ENCODE measurements around the gene ROR1. TPM values are rescaled to one million over a fixed set of nuclear protein-coding genes. Genes with fewer than 3 reads are reported as not detected.
A peak's percentile ranks its signal among the peaks of the same experiment; 100 is the strongest.

Gene ROR1
- total RNA-seq, 1 experiment from 2014 or later: 2.7 TPM

DNA sequence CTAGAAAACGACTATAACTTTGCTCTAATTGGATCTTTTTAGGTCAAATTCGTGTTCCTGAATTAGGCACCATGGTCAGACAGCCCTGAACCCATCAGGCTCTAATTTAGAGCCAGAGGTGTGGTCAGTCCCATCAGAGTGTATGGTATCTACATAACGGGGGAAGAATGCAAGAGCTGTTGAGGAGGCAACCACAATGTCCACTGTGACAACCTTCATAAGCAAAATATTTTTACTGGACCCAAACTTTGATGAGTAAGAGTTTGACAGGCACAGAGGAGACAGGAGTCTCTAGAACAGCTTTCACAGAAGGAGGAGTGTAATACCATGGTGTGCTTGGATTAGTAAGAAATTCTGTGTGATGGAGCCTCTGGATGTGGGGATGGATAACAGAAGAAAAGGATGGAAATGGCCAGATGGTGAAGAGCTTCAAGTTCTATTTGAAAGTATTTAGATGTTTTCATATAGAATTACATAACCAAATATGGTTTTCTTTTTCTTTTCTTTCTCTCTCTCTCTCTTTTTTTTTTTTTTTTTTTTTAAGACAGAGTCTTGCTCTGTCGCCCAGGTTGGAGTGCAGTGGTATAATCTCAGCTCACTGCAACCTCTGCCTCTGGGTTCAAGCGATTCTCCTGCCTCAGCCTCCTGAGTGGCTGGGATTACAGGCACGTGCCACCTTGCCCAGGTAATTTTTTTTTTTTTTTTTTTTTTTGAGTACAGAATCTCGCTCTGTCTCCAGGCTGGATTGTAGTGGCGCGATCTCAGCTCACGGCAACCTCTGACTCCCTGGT is 454.5 kb downstream of the ROR1 start:
- intact Hi-C loops (cut with micrococcal nuclease): no loop called here
- POLR2A ChIA-PET: no interaction called here
- no peak for ATAC-seq

More for the DNA sequence above, 454.5 kb downstream of the ROR1 start:
- H3K4me2 ChIP-seq (ENCODE audit: low read length): no peak overlapping the region
- no peaks in the 10 kb centered on the region for H3K36me3 ChIP-seq (ENCODE audit: control insufficient read depth in 1 of 2, insufficient read depth in 2 of 2, low read length in 2 of 2)
- RAD21 ChIA-PET (ENCODE audit: low non-redundant PET in 1 of 2, low total read pairs in 2 of 2, uncharacterized antibody in 2 of 2, unreplicated experiment in 2 of 2): no interaction called here
- H3K4me3 ChIP-seq (replicated peaks in 1 of 2; ENCODE audit: low read depth in 1 of 2, low read length in 2 of 2): no peak overlapping the region
- CTCF ChIA-PET: no interaction called here
- no peak for DNase-seq (ENCODE audit: low read depth, low spot score)
- H3K4me1 ChIP-seq (ENCODE audit: control insufficient read depth in 1 of 2, insufficient read depth in 2 of 2, low read length in 2 of 2): peaks cover 0 to 12% of the 10 kb centered on the region in 2 experiments; a peak in 2 of 4 replicates
- H3K27ac ChIP-seq (ENCODE audit: low read depth, low read length): no peak overlapping the region
- no peaks in the 10 kb centered on the region for H3K27me3 ChIP-seq (ENCODE audit: insufficient read depth, low read length)
- peak overlapping the region; percentile 56 for H2AFZ ChIP-seq (ENCODE audit: low read depth, low read length, poor library complexity, severe bottlenecking)
- BruUV-seq (replicated peaks): no TSS peak
- no peaks in the 10 kb centered on the region for H3K9me3 ChIP-seq (ENCODE audit: control insufficient read depth in 1 of 2, insufficient read depth in 1 of 2, low read depth in 1 of 2, low read length in 2 of 2)
- H3K79me2 ChIP-seq (ENCODE audit: insufficient read depth, low read length): no peaks in the 10 kb centered on the region
- H4K20me1 ChIP-seq (ENCODE audit: insufficient read depth): no peaks in the 10 kb centered on the region
- H3K9ac ChIP-seq (ENCODE audit: low read length): no peak overlapping the region
- H3K9me2 ChIP-seq (ENCODE audit: insufficient read depth): no peaks in the 10 kb centered on the region
- TF ChIP-seq, protein P1, sequence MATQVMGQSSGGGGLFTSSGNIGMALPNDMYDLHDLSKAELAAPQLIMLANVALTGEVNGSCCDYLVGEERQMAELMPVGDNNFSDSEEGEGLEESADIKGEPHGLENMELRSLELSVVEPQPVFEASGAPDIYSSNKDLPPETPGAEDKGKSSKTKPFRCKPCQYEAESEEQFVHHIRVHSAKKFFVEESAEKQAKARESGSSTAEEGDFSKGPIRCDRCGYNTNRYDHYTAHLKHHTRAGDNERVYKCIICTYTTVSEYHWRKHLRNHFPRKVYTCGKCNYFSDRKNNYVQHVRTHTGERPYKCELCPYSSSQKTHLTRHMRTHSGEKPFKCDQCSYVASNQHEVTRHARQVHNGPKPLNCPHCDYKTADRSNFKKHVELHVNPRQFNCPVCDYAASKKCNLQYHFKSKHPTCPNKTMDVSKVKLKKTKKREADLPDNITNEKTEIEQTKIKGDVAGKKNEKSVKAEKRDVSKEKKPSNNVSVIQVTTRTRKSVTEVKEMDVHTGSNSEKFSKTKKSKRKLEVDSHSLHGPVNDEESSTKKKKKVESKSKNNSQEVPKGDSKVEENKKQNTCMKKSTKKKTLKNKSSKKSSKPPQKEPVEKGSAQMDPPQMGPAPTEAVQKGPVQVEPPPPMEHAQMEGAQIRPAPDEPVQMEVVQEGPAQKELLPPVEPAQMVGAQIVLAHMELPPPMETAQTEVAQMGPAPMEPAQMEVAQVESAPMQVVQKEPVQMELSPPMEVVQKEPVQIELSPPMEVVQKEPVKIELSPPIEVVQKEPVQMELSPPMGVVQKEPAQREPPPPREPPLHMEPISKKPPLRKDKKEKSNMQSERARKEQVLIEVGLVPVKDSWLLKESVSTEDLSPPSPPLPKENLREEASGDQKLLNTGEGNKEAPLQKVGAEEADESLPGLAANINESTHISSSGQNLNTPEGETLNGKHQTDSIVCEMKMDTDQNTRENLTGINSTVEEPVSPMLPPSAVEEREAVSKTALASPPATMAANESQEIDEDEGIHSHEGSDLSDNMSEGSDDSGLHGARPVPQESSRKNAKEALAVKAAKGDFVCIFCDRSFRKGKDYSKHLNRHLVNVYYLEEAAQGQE (IDR thresholded peaks at IDR 0.05; ENCODE audit: low read depth): no peak
- TF ChIP-seq EGR1 (IDR thresholded peaks at IDR 0.05; ENCODE audit: low read depth) (no peak), POLR2A (IDR thresholded peaks at IDR 0.05; ENCODE audit: borderline replicate concordance, extremely low read depth, insufficient read depth, insufficient read length) (no peak)

Data from HCT116 (cell line).